Progenitor cell of endocrine pancreas (in vitro differentiated cells): ENCODE measurements around the gene TMC8. TPM values are rescaled to one million over a fixed set of nuclear protein-coding genes. Genes with fewer than 3 reads are reported as not detected.

Source experiments
- DNase-seq: peaks from one replicate; pipeline ENCODE4 v3.0.0; 2021; ENCODE audit warnings: low spot score; ENCODE audit not compliant: unreplicated experiment
- H3K27ac Mint-ChIP-seq: 2 replicates; pipeline ENCODE4 v1.8.0; 2021; ENCODE audit warnings: mild to moderate bottlenecking, moderate library complexity, mixed read lengths
- H3K27me3 Mint-ChIP-seq: 2 replicates; pipeline ENCODE4 v1.8.0; 2021; ENCODE audit warnings: mixed read lengths
- H3K36me3 Mint-ChIP-seq: 2 replicates; pipeline ENCODE4 v1.8.0; 2022; ENCODE audit warnings: mixed read lengths; ENCODE audit not compliant: insufficient read depth
- H3K4me1 Mint-ChIP-seq: 2 replicates; pipeline ENCODE4 v1.8.0; 2021; ENCODE audit warnings: low read depth, mixed read lengths
- H3K4me3 Mint-ChIP-seq: 2 replicates; pipeline ENCODE4 v1.8.0; 2021; ENCODE audit warnings: low read depth, mild to moderate bottlenecking, moderate library complexity, mixed read lengths
- H3K9me3 Mint-ChIP-seq: 2 replicates; pipeline ENCODE4 v1.8.0; 2021; ENCODE audit warnings: low read depth, mixed read lengths
- CTCF ChIP-seq: fragments of 200-600 bp; sonication (generic); IDR thresholded peaks from one replicate; pipeline ENCODE4 v1.5.0; 2021; ENCODE audit warnings: antibody characterized with exemption, mild to moderate bottlenecking; ENCODE audit not compliant: unreplicated experiment
- total RNA-seq: library from RNA; stranded (reverse); gene quantifications from 2 replicates; pipeline ENCODE4 v1.2.1, GENCODE V29; 2021

TMC8 gene
- total RNA-seq, 1 donor from 2014 or later, result 0.12 TPM

- Mint-ChIP-seq H3K36me3 (peaks cover 6% of the 10 kb centered on the region), H3K4me3 (no peak overlapping the region), H3K9me3 (no peaks in the 10 kb centered on the region), H3K27ac (peak overlapping the region; percentile 37), H3K4me1 (peaks cover 6% of the 10 kb centered on the region), H3K27me3 (peaks cover 13% of the 10 kb centered on the region)
- no peak for TF ChIP-seq CTCF
- DNase-seq, result no peak
Measured at GRCh38 chr17:78125976-78126894, 4.3 kb upstream of the TMC8 start.

- no peak for DNase-seq
- peak overlapping the region; percentile 83 for H3K4me3 Mint-ChIP-seq
- no peak for TF ChIP-seq CTCF
- peaks cover 6% of the 10 kb centered on the region for H3K36me3 Mint-ChIP-seq
- H3K9me3 Mint-ChIP-seq, result no peaks in the 10 kb centered on the region
- H3K27me3 Mint-ChIP-seq, result peaks cover 13% of the 10 kb centered on the region
- peaks cover 6% of the 10 kb centered on the region for H3K4me1 Mint-ChIP-seq
- peak overlapping the region; percentile 97 for H3K27ac Mint-ChIP-seq
Measured at GRCh38 chr17:78126895-78127238, 3.7 kb upstream of the TMC8 start.

GRCh38 chr17:78127239-78127887 is 3.2 kb upstream of the TMC8 start:
- peak overlapping the region; percentile 83 for H3K4me3 Mint-ChIP-seq
- no peaks in the 10 kb centered on the region for H3K9me3 Mint-ChIP-seq

GRCh38 chr17:78127888-78128550 is 2.6 kb upstream of the TMC8 start:
- Mint-ChIP-seq H3K9me3 (no peaks in the 10 kb centered on the region), H3K27ac (peak overlapping the region; percentile 97), H3K27me3 (peaks cover 13% of the 10 kb centered on the region), H3K4me1 (peaks cover 6% of the 10 kb centered on the region), H3K36me3 (peaks cover 4% of the 10 kb centered on the region), H3K4me3 (peak overlapping the region; percentile 83)
- TF ChIP-seq CTCF, result no peak
- peak; percentile 33 for DNase-seq

More at GRCh38 chr17:78127239-78127887, 3.2 kb upstream of the TMC8 start:
- H3K27ac Mint-ChIP-seq, result peak overlapping the region; percentile 97
- peak; percentile 45 for DNase-seq
- no peak for TF ChIP-seq CTCF
- H3K36me3 Mint-ChIP-seq, result peaks cover 6% of the 10 kb centered on the region
- peaks cover 13% of the 10 kb centered on the region for H3K27me3 Mint-ChIP-seq
- H3K4me1 Mint-ChIP-seq, result peaks cover 6% of the 10 kb centered on the region
